Parathyroid adenoma (tissue), 2 donors: ENCODE data around the gene POC1A.

Source experiments
- H2AFZ ChIP-seq: fragments of 300-600 bp; sonication (generic); one replicate; pipeline ENCODE4 v1.7.0; 2017; ENCODE audit warnings: antibody characterized with exemption, mild to moderate bottlenecking
- H3K27ac ChIP-seq: fragments of 300-600 bp; sonication (generic); one replicate; pipeline ENCODE4 v1.7.0; 2017
- H3K27me3 ChIP-seq: fragments of 300-600 bp; sonication (generic); one replicate; pipeline ENCODE4 v1.7.0; 2017; ENCODE audit warnings: low read length; ENCODE audit not compliant: control insufficient read depth, insufficient read depth
- H3K36me3 ChIP-seq: fragments of 300-600 bp; sonication (generic); one replicate; pipeline ENCODE4 v1.7.0; 2017; ENCODE audit warnings: low read length; ENCODE audit not compliant: control insufficient read depth, insufficient read depth
- H3K4me1 ChIP-seq: fragments of 300-600 bp; sonication (generic); one replicate; pipeline ENCODE4 v1.7.0; 2017; ENCODE audit warnings: control low read depth
- H3K4me2 ChIP-seq: fragments of 300-600 bp; sonication (generic); one replicate; pipeline ENCODE4 v1.7.0; 2017; ENCODE audit warnings: low read length
- H3K4me3 ChIP-seq: fragments of 300-600 bp; sonication (generic); one replicate; pipeline ENCODE4 v1.7.0; 2017; ENCODE audit warnings: low read depth, low read length
- H3K79me2 ChIP-seq: fragments of 300-600 bp; sonication (generic); one replicate; pipeline ENCODE4 v1.7.0; 2017; ENCODE audit warnings: control low read depth
- H3K9ac ChIP-seq: fragments of 300-600 bp; sonication (generic); one replicate; pipeline ENCODE4 v1.7.0; 2017; ENCODE audit warnings: mild to moderate bottlenecking
- H3K9me3 ChIP-seq: fragments of 300-600 bp; sonication (generic); one replicate; pipeline ENCODE4 v1.7.0; 2017; ENCODE audit warnings: low read length; ENCODE audit not compliant: control insufficient read depth
- TF ChIP-seq, protein P1 (sequence below): fragments of 300-600 bp; sonication (generic); IDR thresholded peaks from one replicate; pipeline ENCODE4 v1.7.0; 2017; ENCODE audit warnings: antibody characterized with exemption, mild to moderate bottlenecking
- donor health status: primary hyperparathyroidism.

POC1A gene

GRCh38 chr3:52124126-52124525 is 30.1 kb downstream of the POC1A start:
- Histone ChIP-seq H3K9me3 (no peaks in the 10 kb centered on the region), H3K79me2 (no peaks in the 10 kb centered on the region), H3K4me3 (no peak overlapping the region), H3K4me1 (peaks cover 8% of the 10 kb centered on the region), H2AFZ (no peak overlapping the region), H3K27ac (no peak overlapping the region), H3K27me3 (no peaks in the 10 kb centered on the region), H3K4me2 (no peak overlapping the region), H3K9ac (no peak overlapping the region), H3K36me3 (no peaks in the 10 kb centered on the region)
- TF ChIP-seq, protein P1, sequence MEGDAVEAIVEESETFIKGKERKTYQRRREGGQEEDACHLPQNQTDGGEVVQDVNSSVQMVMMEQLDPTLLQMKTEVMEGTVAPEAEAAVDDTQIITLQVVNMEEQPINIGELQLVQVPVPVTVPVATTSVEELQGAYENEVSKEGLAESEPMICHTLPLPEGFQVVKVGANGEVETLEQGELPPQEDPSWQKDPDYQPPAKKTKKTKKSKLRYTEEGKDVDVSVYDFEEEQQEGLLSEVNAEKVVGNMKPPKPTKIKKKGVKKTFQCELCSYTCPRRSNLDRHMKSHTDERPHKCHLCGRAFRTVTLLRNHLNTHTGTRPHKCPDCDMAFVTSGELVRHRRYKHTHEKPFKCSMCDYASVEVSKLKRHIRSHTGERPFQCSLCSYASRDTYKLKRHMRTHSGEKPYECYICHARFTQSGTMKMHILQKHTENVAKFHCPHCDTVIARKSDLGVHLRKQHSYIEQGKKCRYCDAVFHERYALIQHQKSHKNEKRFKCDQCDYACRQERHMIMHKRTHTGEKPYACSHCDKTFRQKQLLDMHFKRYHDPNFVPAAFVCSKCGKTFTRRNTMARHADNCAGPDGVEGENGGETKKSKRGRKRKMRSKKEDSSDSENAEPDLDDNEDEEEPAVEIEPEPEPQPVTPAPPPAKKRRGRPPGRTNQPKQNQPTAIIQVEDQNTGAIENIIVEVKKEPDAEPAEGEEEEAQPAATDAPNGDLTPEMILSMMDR: no peak

- Histone ChIP-seq H3K36me3 (no peaks in the 10 kb centered on the region), H3K4me3 (no peak overlapping the region), H3K9ac (no peak overlapping the region), H3K27ac (no peak overlapping the region), H3K4me2 (no peak overlapping the region), H3K27me3 (no peaks in the 10 kb centered on the region), H3K9me3 (no peaks in the 10 kb centered on the region), H2AFZ (no peak overlapping the region), H3K4me1 (peaks cover 8% of the 10 kb centered on the region), H3K79me2 (no peaks in the 10 kb centered on the region)
- TF ChIP-seq, protein P1: peak; percentile 81
These were observed 31.0 kb downstream of the POC1A start for GRCh38 chr3:52123106-52123725.

- Histone ChIP-seq H3K79me2 (no peaks in the 10 kb centered on the region), H2AFZ (no peak overlapping the region), H3K4me2 (no peak overlapping the region), H3K4me3 (no peak overlapping the region), H3K4me1 (peaks cover 8% of the 10 kb centered on the region), H3K27ac (no peak overlapping the region), H3K9me3 (no peaks in the 10 kb centered on the region), H3K9ac (no peak overlapping the region), H3K27me3 (no peaks in the 10 kb centered on the region), H3K36me3 (no peaks in the 10 kb centered on the region)
- TF ChIP-seq, protein P1: no peak
These were observed 31.7 kb downstream of the POC1A start for GRCh38 chr3:52122491-52122890.

DNA sequence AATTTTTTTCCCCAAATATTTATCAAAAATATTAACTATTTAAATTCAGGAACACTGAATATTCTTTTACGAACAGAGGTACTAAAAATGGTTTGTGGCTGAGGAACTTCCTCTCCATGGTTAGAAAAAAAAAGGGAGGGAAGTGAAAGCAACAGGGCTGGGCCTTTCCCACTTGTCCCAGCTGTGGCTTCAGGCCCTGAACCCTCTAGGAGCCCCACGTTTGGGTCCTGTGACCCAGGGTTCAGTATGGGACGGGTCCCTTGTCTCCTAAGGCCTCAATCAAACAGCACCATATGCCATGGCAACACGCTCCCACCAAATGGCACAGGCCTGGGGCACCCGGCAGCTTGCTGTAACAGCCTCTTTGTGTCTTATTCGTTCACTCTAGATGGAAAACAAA is 32.4 kb downstream of the POC1A start:
- no peak overlapping the region for H3K4me3 ChIP-seq
- H2AFZ ChIP-seq: no peak overlapping the region
- H3K4me1 ChIP-seq: peaks cover 8% of the 10 kb centered on the region
- H3K36me3 ChIP-seq: no peaks in the 10 kb centered on the region
- no peak overlapping the region for H3K4me2 ChIP-seq
- TF ChIP-seq, protein P1: no peak
- no peaks in the 10 kb centered on the region for H3K79me2 ChIP-seq
- no peaks in the 10 kb centered on the region for H3K9me3 ChIP-seq
- no peak overlapping the region for H3K9ac ChIP-seq
- no peaks in the 10 kb centered on the region for H3K27me3 ChIP-seq
- peak overlapping the region; percentile 35 for H3K27ac ChIP-seq

DNA sequence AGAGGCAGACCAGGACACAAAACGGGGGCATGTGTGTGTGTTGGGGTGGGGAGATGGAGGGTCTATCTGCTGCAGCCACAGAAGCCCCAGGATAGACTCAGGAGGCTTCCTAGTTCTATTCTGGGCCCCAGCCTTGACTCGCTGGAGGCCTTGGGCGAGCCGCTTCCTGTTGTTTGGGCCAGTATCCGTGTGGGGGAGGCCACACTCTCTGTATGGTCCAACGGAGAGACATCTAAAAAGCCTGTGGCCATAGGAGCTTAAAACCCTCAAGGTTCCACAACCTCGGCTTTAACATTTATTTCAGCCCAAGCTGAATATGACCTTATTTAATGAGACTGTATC is 32.8 kb downstream of the POC1A start:
- H3K4me3 ChIP-seq: no peak overlapping the region
- no peak overlapping the region for H3K4me2 ChIP-seq
- no peaks in the 10 kb centered on the region for H3K9me3 ChIP-seq
- peaks cover 8% of the 10 kb centered on the region for H3K4me1 ChIP-seq
- H3K36me3 ChIP-seq: no peaks in the 10 kb centered on the region
- peak overlapping the region; percentile 21 for H3K27ac ChIP-seq
- no peak overlapping the region for H2AFZ ChIP-seq
- no peaks in the 10 kb centered on the region for H3K79me2 ChIP-seq
- TF ChIP-seq, protein P1: no peak
- no peaks in the 10 kb centered on the region for H3K27me3 ChIP-seq
- no peak overlapping the region for H3K9ac ChIP-seq
